Hepatocyte (in vitro differentiated cells): ENCODE results near the gene LRRK1. TPM values are rescaled to one million over a fixed set of nuclear protein-coding genes. Genes with fewer than 3 reads are reported as not detected.

ENCODE experiments used
- DNase-seq: peaks from one replicate; pipeline ENCODE4 v3.0.0-alpha.2; 2016; ENCODE audit warnings: low spot score
- H2AFZ ChIP-seq: fragments of 200-600 bp; sonication (generic); 2 replicates; pipeline ENCODE4 v1.6.0; 2016; ENCODE audit warnings: antibody characterized with exemption, mild to moderate bottlenecking
- H3K27ac ChIP-seq: fragments of 200-600 bp; sonication (generic); 2 replicates; pipeline ENCODE4 v1.5.1; 2016; ENCODE audit warnings: mild to moderate bottlenecking
- H3K27me3 ChIP-seq: fragments of 200-600 bp; sonication (generic); 2 replicates; pipeline ENCODE4 v1.6.1; 2016
- H3K36me3 ChIP-seq: fragments of 200-600 bp; sonication (generic); replicated peaks from 2 replicates; pipeline ENCODE4 v1.5.1; 2016; ENCODE audit warnings: low read depth; ENCODE audit not compliant: insufficient read depth
- H3K4me1 ChIP-seq: fragments of 200-600 bp; sonication (generic); 2 replicates; pipeline ENCODE4 v1.5.1; 2016; ENCODE audit warnings: mild to moderate bottlenecking, moderate library complexity; ENCODE audit not compliant: insufficient read depth
- H3K4me2 ChIP-seq: fragments of 200-600 bp; sonication (generic); 2 replicates; pipeline ENCODE4 v1.6.0; 2016
- H3K4me3 ChIP-seq: fragments of 200-600 bp; sonication (generic); 2 replicates; pipeline ENCODE4 v1.5.1; 2016; ENCODE audit warnings: mild to moderate bottlenecking
- H3K79me2 ChIP-seq: fragments of 200-600 bp; sonication (generic); 2 replicates; pipeline ENCODE4 v1.6.0; 2017; ENCODE audit warnings: mild to moderate bottlenecking
- H3K9me2 ChIP-seq: fragments of 200-600 bp; sonication (generic); replicated peaks from 2 replicates; pipeline ENCODE4 v1.6.0; 2017; ENCODE audit warnings: mild to moderate bottlenecking; ENCODE audit not compliant: insufficient read depth
- H3K9me3 ChIP-seq: fragments of 200-600 bp; sonication (generic); 2 replicates; pipeline ENCODE4 v1.5.1; 2016; ENCODE audit warnings: low read depth, mild to moderate bottlenecking
- H4K20me1 ChIP-seq: fragments of 200-600 bp; sonication (generic); 2 replicates; pipeline ENCODE4 v1.6.0; 2016; ENCODE audit warnings: mild to moderate bottlenecking; ENCODE audit not compliant: insufficient read depth, poor library complexity, severe bottlenecking
- EZH2 ChIP-seq: fragments of 200-600 bp; sonication (generic); IDR thresholded peaks from 2 replicates; pipeline ENCODE4 v1.6.1; 2016; ENCODE audit warnings: antibody characterized with exemption, mild to moderate bottlenecking, borderline replicate concordance
- EZH2phosphoT487 ChIP-seq: fragments of 200-600 bp; sonication (generic); IDR thresholded peaks from one replicate; pipeline ENCODE4 v1.6.1; 2018; ENCODE audit warnings: antibody characterized with exemption, mild to moderate bottlenecking, low read depth, moderate library complexity; ENCODE audit not compliant: unreplicated experiment, severe bottlenecking
- whole genome bisulfite sequencing: methylation state at CpG from one replicate; pipeline ENCODE4 v1.1.6; 2016; ENCODE audit warnings: low lambda C conversion rate; ENCODE audit errors: missing lambda C conversion rate; 5-methylcytosine and 5-hydroxymethylcytosine counted together
- polyA plus RNA-seq: library from polyadenylated mRNA; unstranded; fragments of >200 nt; fragmentation: Nextera tagmentation; extraction: Ambion mirVana; gene quantifications from 2 replicates; pipeline ENCODE4 v1.2.1, GENCODE V29; 2016
- total RNA-seq: library from RNA; depleted of rRNA; stranded (reverse); fragments of >200 nt; gene quantifications from 2 replicates; pipeline ENCODE4 v1.2.3, GENCODE V29; 2014
- TF ChIP-seq, protein P1 (sequence below): fragments of 200-600 bp; sonication (generic); IDR thresholded peaks from 2 replicates; pipeline ENCODE4 v1.5.1; 2016; ENCODE audit warnings: antibody characterized with exemption, mild to moderate bottlenecking; ENCODE audit not compliant: poor library complexity

Gene LRRK1
- total and polyA plus RNA-seq, 2 experiments from 2014 or later = 2.1 TPM

DNA sequence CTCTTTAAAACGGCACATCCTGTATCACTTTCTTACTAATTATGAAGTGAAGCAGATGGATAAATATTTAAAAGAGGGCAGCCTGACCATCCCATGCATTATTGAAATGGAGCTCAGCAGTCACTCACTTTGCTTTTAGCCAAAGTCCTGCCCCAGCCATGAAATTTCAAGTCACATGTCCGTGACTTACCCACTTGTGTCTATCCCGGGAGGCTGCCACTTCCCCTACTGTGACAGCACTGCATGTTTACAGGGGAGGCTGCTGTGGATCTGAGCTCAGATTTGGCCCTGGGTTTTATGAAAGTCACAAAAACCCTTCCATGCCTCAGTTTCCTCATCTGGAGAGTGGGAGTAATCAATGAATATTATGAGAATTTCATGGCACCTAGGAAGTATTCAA is 17.9 kb upstream of the LRRK1 start:
- H4K20me1 ChIP-seq = no peaks in the 10 kb centered on the region
- no peaks in the 10 kb centered on the region for H3K79me2 ChIP-seq
- TF ChIP-seq EZH2phosphoT487 (no peak), EZH2 (no peak)
- TF ChIP-seq, protein P1, sequence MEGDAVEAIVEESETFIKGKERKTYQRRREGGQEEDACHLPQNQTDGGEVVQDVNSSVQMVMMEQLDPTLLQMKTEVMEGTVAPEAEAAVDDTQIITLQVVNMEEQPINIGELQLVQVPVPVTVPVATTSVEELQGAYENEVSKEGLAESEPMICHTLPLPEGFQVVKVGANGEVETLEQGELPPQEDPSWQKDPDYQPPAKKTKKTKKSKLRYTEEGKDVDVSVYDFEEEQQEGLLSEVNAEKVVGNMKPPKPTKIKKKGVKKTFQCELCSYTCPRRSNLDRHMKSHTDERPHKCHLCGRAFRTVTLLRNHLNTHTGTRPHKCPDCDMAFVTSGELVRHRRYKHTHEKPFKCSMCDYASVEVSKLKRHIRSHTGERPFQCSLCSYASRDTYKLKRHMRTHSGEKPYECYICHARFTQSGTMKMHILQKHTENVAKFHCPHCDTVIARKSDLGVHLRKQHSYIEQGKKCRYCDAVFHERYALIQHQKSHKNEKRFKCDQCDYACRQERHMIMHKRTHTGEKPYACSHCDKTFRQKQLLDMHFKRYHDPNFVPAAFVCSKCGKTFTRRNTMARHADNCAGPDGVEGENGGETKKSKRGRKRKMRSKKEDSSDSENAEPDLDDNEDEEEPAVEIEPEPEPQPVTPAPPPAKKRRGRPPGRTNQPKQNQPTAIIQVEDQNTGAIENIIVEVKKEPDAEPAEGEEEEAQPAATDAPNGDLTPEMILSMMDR = no peak
- no peaks in the 10 kb centered on the region for H3K9me3 ChIP-seq
- 80% methylated on average over 3 of the region's 3 CpGs for WGBS
- peaks cover 18% of the 10 kb centered on the region for H3K4me1 ChIP-seq
- H3K4me2 ChIP-seq = no peak overlapping the region
- H3K9me2 ChIP-seq = no peaks in the 10 kb centered on the region
- H3K4me3 ChIP-seq = no peak overlapping the region
- peaks cover 3% of the 10 kb centered on the region for H3K27me3 ChIP-seq
- no peaks in the 10 kb centered on the region for H3K36me3 ChIP-seq
- no peak overlapping the region for H2AFZ ChIP-seq
- DNase-seq = no peak
- H3K27ac ChIP-seq = peak overlapping the region; percentile 90

DNA sequence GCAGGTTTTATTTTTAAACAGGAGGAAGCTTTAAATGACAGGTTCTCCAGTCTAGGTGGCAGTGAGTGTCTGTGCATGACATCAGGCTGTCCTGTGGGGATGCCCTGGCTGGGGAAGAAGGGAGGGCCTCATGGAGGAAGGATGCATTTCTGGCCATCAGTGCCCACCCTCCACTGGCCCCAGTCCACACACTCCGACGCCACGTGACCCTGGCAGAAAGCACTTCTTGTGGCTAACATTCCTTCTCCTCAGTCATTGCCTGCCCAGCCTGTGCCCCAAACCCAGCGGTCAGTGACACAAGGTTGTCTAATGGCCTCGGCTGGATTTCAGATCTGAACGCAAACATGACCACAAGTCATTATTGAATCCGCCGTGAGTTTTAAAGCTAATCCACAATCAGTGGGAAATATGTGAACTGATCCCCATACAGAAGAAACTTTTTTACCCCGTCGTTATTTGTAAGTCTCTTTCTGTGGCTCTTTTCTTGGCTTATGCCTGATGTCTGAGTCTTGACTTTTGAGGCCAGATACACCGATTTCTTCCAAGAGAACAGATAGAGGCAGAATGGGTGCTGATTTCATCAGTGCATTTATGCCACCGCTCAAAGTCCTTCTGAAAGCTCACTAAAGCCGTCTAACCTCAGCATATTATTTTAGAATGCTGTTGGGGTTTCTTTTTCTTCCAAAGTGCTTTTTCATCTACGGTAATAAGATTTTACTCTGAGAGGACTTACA is 17.3 kb upstream of the LRRK1 start:
- Histone ChIP-seq H3K4me3 (no peak overlapping the region), H3K9me3 (no peaks in the 10 kb centered on the region)
- WGBS = 79% methylated on average over 14 of the region's 14 CpGs

DNA sequence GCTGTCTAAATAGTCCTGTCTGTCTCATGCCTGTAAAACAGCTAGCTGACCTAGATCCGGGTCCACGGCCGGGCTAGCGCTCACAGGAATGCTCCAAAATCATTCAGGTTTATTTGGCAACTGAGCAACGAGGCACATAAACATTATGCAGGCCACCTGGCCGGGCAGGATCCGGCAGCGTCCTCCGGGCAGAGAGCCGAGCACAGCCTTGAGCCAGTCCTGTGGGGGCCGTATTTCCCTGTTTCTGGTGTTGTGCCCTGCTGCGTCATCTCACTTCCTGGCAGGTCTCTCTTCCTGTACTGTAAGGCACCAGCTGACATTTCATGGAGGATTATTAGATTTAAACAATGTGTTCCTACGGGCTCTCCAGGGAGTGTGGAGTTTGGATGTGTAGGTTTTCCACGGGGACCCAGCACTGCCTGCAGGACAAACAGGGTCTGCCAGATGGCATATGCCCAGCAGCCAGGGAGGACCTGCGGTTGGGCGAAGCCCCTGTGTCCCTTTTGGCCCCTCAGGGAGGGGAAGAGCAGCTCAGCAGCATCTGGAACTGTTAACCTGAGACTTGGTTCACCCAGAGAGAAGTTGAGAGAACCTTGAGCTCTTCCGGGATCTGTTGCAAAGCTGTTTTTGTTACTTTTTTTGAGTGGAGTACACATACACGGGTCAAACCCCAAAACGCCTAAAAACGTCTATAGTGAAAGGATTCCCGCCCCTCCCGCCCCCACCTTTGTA is 16.6 kb upstream of the LRRK1 start:
- Histone ChIP-seq H4K20me1 (no peaks in the 10 kb centered on the region), H3K27me3 (peaks cover 3% of the 10 kb centered on the region), H3K4me3 (no peak overlapping the region), H3K4me2 (peak overlapping the region; percentile 54), H3K9me3 (no peaks in the 10 kb centered on the region), H3K9me2 (no peaks in the 10 kb centered on the region), H3K4me1 (peaks cover 18% of the 10 kb centered on the region), H3K36me3 (no peaks in the 10 kb centered on the region), H3K79me2 (no peaks in the 10 kb centered on the region), H3K27ac (peak overlapping the region; percentile 90), H2AFZ (no peak overlapping the region)
- peak; percentile 73 for DNase-seq
- TF ChIP-seq EZH2phosphoT487 (no peak), EZH2 (no peak)
- TF ChIP-seq, protein P1 = no peak
- WGBS = 58% methylated on average over 21 of the region's 22 CpGs

More for the DNA sequence above, 17.3 kb upstream of the LRRK1 start:
- H2AFZ ChIP-seq = no peak overlapping the region
- peak overlapping the region; percentile 54 for H3K4me2 ChIP-seq
- TF ChIP-seq EZH2 (no peak), EZH2phosphoT487 (no peak)
- TF ChIP-seq, protein P1 = no peak
- no peaks in the 10 kb centered on the region for H3K9me2 ChIP-seq
- H3K27ac ChIP-seq = peak overlapping the region; percentile 90
- peaks cover 18% of the 10 kb centered on the region for H3K4me1 ChIP-seq
- H4K20me1 ChIP-seq = no peaks in the 10 kb centered on the region
- H3K36me3 ChIP-seq = no peaks in the 10 kb centered on the region
- no peak for DNase-seq
- no peaks in the 10 kb centered on the region for H3K79me2 ChIP-seq
- peaks cover 3% of the 10 kb centered on the region for H3K27me3 ChIP-seq
